Thyroid gland (tissue), 4 donors: ENCODE measurements around the gene VASN.

Source experiments
- POLR2A ChIP-seq, 2 donors: fragments of 450-650 bp; IDR thresholded peaks; one replicate each; pipeline ENCODE4 v1.6.1; 2017; ENCODE audit warnings: antibody characterized with exemption in 2 of 2, mild to moderate bottlenecking in 2 of 2, moderate library complexity in 1 of 2
- TF ChIP-seq, protein P1 (sequence below), 6 experiments: fragments of 200-600 bp in 3 of 6; fragments of 450-650 bp in 3 of 6; sonication (generic) in 3 of 6; IDR thresholded peaks; one replicate each; pipeline ENCODE4 v1.5.1; 2016 to 2019; ENCODE audit warnings: antibody characterized with exemption in 6 of 6, mild to moderate bottlenecking in 2 of 6, inconsistent platforms in 1 of 6, moderate library complexity in 1 of 6

DNA sequence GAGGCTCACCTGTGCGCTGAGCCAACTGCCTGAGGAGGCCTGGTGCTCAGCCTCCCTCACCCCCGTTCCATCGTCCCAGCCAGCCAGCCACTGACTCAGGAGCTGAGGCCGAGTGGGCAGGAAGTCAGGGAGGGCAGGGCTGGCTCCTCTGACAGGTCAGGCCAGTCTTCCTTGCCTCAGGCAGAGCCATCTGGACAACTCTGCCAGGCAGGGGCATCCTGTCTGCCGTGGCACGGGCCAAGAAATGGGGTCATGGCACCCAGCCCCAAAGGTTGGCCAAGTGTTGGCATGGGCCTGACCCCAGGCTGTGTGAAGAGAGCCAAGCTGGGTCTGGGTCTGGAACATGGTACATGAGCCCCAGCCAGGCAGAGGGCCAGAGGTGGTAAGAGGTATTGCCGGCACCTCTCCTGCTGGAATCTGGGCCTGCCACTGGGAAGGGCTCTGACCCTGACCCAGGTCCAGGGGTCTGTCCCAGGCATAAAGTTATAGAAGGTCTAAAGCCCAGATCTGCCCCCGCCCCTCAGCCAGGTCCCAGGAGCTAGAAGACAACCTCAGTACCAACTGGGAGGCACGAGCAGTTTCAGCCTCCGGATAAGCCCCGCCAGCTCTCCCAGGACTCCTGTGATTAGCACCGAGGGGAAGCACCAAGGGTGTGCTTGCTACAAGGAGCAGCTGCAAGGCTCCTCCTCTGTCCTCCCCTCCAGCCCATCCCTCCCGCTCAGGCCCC lies 2.5 kb upstream of the VASN start:
- no peak for TF ChIP-seq POLR2A (IDR thresholded peaks at IDR 0.05)
- TF ChIP-seq, protein P1, sequence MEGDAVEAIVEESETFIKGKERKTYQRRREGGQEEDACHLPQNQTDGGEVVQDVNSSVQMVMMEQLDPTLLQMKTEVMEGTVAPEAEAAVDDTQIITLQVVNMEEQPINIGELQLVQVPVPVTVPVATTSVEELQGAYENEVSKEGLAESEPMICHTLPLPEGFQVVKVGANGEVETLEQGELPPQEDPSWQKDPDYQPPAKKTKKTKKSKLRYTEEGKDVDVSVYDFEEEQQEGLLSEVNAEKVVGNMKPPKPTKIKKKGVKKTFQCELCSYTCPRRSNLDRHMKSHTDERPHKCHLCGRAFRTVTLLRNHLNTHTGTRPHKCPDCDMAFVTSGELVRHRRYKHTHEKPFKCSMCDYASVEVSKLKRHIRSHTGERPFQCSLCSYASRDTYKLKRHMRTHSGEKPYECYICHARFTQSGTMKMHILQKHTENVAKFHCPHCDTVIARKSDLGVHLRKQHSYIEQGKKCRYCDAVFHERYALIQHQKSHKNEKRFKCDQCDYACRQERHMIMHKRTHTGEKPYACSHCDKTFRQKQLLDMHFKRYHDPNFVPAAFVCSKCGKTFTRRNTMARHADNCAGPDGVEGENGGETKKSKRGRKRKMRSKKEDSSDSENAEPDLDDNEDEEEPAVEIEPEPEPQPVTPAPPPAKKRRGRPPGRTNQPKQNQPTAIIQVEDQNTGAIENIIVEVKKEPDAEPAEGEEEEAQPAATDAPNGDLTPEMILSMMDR (IDR thresholded peaks at IDR 0.05): no peak
